ENCODE measurements around the gene PNMA6E. TPM values are rescaled to one million over a fixed set of nuclear protein-coding genes. Genes with fewer than 3 reads are reported as not detected.

The PNMA6E gene
- total and polyA plus RNA-seq, 2 of the 13 experiments (the other 11 are each of a cell fraction or from before 2014, with no cell fraction given): not detected

- Histone ChIP-seq H3K4me3 (replicated peaks in 1 of 3; ENCODE audit: insufficient read depth in 1 of 3, low read depth in 2 of 3, low read length in 3 of 3) (no peak overlapping the region), H3K36me3 (replicated peaks in 1 of 2; ENCODE audit: control insufficient read depth in 1 of 2, insufficient read depth in 2 of 2, low read length in 2 of 2) (no peaks in the 10 kb centered on the region), H3K9me3 (ENCODE audit: low read length) (no peaks in the 10 kb centered on the region), H3K27ac (ENCODE audit: extremely low read length, insufficient read depth, low read length) (no peak overlapping the region), H2AFZ (ENCODE audit: low read length) (no peak overlapping the region), H4K20me1 (ENCODE audit: insufficient read depth, low read length) (no peaks in the 10 kb centered on the region), H3K4me2 (ENCODE audit: low read depth, low read length) (no peak overlapping the region), H3K9ac (ENCODE audit: insufficient read depth, low read depth, low read length) (no peak overlapping the region), H3K79me2 (ENCODE audit: insufficient read depth, low read length) (no peaks in the 10 kb centered on the region), H3K4me1 (ENCODE audit: insufficient read depth, low read length) (no peaks in the 10 kb centered on the region), H3K27me3 (ENCODE audit: control insufficient read depth in 1 of 2, insufficient read depth in 2 of 2, low read length in 2 of 2) (peaks cover 0 to 1% of the 10 kb centered on the region in 2 experiments; a peak in 2 of 5 replicates)
- TF ChIP-seq DZIP1 (CRISPR knock-in tag; IDR thresholded peaks at IDR 0.05) (no peak), NFE2L2 (IDR thresholded peaks at IDR 0.05; ENCODE audit: low read length) (no peak), CCDC6 (CRISPR knock-in tag; IDR thresholded peaks at IDR 0.05) (no peak), FOXC1 (CRISPR knock-in tag; IDR thresholded peaks at IDR 0.05; ENCODE audit: borderline replicate concordance) (no peak), SNRNP70 (IDR thresholded peaks at IDR 0.05; ENCODE audit: low read depth, low read length) (no peak), ZKSCAN8 (CRISPR knock-in tag; IDR thresholded peaks at IDR 0.05; ENCODE audit: borderline replicate concordance) (no peak), EED (CRISPR knock-in tag; IDR thresholded peaks at IDR 0.05) (no peak), MXD4 (CRISPR knock-in tag; IDR thresholded peaks at IDR 0.05) (no peak), CENPX (CRISPR knock-in tag; IDR thresholded peaks at IDR 0.05) (no peak)
- FAIRE-seq: no peak
- POLR2A ChIA-PET: no interaction called here
- BruUV-seq (replicated peaks): no TSS peak
- WGBS (ENCODE audit: low lambda C conversion rate): 50% methylated on average over 2 of the region's 6 CpGs
- no peak for ATAC-seq
- CTCF ChIA-PET (ENCODE audit: low intra/inter-chr PET ratio, low total read pairs): no interaction called here
- intact Hi-C loops (cut with micrococcal nuclease; ENCODE audit: unreplicated experiment): no loop called here
- no peak for DNase-seq (ENCODE audit: low spot score)
- in situ Hi-C loops (cut with HindIII; ENCODE audit: extremely low pct_ligation_motif_present, low pct_unique_long_range_greater_than_20kb): no loop called here
Observed at GRCh38 chrX:153430796-153431195, 29.6 kb upstream of the PNMA6E start.

All from HepG2 (cell line).